Islet precursor cell (in vitro differentiated cells): ENCODE data around the gene NFS1.
"Not testable (repeated sequence)": the region's sequence is repeated elsewhere in the genome, so short reads cannot be mapped to it uniquely, and the experiment has no call there.

Experiments used
- DNase-seq: peaks from one replicate; pipeline ENCODE4 v3.0.0-alpha.2; 2018

NFS1 gene

GRCh38 chr20:35729283-35729807 lies 30.2 kb upstream of the NFS1 start:
- DNase-seq, result no peak

DNA sequence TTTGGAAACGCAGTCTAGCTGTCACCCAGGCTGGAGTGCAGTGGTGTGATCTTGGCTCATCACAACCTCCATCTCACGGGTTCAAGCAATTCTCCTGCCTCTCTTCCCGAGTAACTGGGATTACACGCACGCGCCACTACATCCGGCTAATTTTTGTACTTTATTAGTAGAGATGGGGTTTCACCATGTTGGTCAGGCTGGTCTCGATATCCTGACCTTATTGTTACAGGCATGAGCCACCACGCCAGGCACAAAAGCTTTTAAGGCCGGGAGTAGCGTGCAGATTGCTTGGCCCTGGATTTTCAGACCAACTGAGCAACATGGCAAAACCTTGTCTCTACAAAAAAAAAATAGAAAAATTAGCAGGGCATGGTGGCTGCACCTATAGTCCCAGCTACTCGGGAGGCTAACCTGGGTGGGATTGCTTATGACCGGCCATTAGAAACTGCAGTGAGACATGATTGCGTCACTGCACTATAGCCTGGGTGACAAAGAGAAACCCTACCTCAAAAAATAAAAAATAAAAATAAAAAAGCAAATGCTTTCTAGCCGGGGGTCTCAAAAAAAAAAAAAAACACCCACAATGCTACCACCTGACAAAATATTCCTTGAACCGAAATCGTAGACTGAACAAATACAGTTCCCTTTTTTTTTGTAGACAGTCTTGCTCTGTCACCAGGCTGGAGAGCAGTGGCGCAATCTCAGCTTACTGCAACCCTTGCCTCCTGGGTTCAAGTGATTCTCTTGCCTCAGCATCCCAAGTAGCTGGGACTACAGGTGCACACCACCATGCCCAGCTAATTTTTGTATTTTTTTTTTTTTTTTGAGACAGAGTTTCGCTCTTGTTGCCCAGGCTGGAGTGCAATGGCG lies 27.9 kb upstream of the NFS1 start:
- no peak for DNase-seq

- no peak for DNase-seq
These were observed 25.4 kb upstream of the NFS1 start for GRCh38 chr20:35724321-35725230.

GRCh38 chr20:35723652-35724320 lies 24.6 kb upstream of the NFS1 start:
- DNase-seq, result not testable (repeated sequence)

GRCh38 chr20:35723275-35723639 lies 24.1 kb upstream of the NFS1 start:
- DNase-seq, result not testable (repeated sequence)

GRCh38 chr20:35721621-35722020 lies 22.5 kb upstream of the NFS1 start:
- no peak for DNase-seq

DNA sequence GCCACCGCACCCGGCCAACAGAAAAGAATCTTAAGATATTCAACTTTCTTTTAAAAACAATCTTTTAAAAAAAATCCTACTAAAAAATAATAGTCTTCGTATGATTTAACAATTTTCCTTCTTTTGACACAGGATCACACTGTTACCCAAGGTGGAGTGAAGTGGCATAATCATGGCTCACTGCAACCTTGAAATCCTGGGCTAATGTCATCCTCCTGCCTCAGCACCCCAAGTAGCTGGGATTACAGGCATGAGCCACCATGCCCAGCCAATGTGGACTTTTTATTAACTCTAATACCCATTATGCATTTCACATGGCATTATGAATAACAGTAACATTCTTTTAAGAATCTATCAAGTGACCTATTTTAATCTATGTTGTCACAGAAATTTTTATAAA lies 22.1 kb upstream of the NFS1 start:
- no peak for DNase-seq

GRCh38 chr20:35720165-35721123 lies 21.3 kb upstream of the NFS1 start:
- DNase-seq, result no peak

DNA sequence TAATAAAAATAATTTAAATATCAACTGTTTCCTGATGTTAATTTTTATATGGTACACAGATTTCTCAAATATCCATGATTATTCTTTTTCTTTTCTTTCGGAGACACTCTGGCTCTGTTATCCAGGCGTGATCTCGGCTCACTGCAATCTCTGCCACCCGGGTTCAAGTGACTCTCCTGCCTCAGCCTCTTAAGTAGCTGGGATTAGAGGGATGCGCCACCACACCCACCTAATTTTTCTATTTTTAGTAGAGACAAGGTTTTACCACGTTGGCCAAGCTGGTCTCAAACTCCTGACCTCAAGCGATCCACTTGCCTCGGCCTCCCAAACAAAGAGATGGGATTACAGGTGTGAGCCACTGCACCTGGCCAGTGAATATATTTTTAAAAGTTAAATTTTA lies 20.6 kb upstream of the NFS1 start:
- DNase-seq, result no peak

DNA sequence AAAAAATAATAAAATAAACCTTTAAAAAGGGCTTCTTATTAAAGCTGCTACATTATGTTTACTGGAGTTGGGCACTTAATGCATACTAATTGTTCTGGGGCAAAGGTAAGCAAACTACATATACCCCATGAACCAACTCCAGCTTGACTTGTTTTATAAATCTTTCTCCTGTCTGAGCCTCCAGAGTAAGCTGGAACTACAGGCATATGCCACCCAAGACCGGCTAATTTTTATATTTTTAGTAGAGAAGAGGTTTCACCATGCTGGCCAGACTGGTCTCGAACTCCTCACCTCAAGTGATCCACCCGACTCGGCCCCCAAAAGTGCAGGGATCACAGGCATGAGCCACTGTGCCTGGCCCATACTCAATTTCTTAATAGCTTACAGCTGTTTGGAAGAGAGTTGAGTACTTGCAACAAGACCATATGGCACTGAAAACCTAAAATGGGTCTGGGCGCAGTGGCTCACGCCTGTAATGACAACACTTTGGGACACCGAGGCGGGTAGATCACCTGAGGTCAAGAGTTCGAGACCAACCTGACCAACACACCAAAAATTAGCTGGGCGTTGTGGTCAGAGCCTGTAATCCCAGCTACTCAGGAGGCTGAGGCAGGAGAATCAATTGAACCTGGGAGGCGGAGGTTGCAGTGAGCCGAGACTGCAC lies 20.0 kb upstream of the NFS1 start:
- no peak for DNase-seq

GRCh38 chr20:35718321-35718720 lies 19.2 kb upstream of the NFS1 start:
- not testable (repeated sequence) for DNase-seq

DNA sequence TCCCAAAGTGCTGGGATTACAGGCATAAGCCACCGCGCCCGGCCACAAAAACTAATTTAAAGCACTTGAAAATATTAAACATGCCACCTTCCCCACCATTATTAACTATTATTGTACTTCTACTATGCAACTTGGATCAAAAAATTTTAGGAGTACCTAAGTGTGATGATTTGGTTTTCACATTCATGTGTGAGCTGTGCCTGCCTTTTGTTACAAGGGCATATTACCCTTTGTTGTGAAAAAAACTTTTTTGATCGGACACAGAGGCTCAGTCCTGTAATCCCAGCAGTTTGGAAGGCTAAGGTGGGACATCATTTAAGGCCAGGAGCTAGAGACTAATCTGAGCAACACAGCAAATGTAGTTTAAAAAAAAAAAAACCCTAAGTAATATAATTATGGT lies 17.2 kb upstream of the NFS1 start:
- DNase-seq, result no peak

GRCh38 chr20:35715652-35716051 lies 16.5 kb upstream of the NFS1 start:
- no peak for DNase-seq

DNA sequence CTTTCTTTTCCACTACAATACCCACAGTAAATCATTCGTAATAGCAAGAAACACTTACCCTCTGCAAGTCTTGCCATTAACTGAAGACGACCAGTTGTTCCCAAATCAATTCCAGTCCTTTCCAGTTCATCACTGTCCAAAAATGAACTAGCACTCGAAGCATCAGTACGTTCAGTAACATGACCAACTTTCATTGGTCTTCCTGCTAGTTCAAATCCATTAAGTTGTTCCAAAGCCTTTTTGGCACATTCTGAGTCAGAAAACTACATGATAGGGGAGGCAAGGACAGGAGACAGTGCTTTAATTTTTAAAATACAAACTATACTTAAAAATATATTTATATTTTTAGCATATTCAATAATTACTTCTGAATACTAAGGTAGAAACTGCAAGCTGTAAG lies 15.0 kb upstream of the NFS1 start:
- DNase-seq, result no peak

DNA sequence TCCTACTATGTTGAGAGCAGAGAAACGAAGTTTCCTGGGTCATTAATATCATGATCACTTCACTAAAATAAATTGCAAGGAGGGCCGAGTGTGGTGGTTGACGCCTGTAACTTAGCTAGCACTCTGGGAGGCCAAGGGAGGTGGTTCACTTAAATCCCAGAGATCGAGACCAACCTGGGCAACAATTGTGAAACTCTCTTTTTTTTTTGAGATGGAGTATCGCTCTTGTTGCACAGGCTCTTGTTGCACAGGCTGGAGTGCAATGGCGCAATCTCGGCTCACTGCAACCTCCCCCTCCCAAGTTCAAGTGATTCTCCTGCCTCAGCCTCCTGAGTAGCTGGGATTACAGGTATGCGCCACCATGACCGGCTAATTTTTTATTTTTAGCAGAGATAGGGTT lies 14.0 kb upstream of the NFS1 start:
- not testable (repeated sequence) for DNase-seq

DNA sequence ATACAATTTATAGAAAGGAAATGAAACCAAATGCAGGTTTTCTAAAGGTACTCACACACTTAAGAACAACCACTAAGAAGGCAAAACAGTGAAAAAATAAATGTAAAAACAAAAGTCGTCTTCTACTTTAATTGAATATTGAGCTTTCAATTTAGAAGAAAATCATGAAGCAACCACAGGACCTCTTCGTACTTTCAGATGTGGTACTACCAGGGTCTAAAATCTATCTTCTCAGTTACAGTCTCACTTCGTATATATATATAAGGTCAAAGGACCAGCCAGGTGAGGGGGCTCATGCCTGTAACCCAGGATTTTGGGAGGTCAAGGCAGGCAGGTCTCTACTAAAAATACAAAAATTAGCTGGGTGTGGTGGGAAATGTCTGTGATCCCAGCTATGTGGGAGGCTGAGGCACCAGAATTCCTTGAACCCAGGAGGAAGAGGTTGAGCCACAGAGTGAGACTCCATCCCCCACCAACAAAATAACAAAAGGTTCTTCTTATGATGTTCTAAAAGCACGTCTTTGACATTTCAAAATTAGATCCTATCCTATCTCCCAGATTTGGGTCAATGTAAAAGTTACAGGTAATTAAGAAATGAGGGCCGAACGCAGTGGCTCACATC lies 12.5 kb upstream of the NFS1 start:
- DNase-seq, result no peak

DNA sequence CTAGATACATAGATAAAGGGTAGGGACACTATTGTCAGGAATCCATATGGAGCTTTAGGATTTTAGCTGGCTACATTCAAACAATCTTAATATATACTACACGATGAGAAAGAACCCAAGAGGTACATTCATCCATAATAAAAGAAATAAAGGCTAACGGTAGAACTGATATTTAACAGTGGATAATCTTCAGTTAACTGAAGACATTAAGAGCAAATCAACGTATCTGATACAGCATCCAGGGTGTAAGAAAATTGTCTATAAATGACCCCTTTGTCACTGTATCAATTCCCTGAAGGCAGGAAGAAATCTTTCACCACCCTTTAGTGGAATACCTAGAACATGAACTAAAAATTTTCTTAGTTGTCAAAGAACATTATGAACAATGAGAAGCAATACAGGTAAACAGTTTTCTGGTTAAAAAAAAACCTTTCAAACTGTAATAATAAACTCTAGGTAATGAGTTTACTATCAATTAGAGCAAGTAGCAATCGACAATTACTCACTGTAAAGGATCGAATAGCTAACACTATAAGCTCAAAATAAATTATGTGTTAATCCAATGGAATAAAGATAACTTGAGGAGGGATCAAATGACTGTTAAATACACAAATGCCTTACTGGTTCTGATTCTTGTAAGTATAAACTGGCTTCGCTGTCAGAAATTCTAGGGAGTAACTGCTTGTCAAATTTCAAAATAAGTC lies 11.9 kb upstream of the NFS1 start:
- no peak for DNase-seq

DNA sequence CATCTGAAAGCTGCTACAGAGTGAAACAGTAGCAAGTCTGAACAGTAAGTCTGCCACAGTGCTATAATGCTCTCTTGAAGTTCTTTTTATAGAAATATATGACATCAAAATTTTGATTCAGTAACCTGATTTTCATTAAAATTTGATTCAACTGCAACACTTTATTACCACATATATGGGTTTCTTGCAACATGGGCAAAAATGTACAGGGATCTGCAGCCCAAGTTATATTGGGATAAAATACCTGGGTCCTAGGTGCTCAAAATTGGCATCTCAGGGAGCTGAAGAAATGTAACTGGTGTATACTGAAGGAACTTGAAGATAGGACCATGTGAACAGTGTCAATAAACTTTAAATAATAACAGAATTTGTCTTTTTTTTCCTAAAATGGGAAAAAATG lies 10.9 kb upstream of the NFS1 start:
- DNase-seq, result no peak

DNA sequence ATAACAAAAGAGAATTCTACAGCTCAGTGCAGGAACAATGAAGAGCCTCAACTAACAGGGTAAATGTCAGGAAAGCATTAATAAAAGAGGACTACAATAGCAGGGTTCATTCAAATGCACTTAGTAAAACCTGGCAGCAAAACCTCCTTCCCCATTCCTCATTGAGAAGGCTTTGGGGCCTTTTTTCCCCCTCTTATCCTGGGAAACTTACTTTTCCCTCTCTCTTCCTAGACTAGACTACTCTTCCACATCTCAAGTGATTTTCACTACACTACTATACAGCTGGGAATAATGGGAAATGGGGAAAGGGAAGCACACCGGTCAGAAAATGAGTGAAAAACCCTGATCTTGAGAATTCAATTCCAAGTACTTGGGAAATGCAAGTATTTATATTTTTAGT lies 10.1 kb upstream of the NFS1 start:
- no peak for DNase-seq

DNA sequence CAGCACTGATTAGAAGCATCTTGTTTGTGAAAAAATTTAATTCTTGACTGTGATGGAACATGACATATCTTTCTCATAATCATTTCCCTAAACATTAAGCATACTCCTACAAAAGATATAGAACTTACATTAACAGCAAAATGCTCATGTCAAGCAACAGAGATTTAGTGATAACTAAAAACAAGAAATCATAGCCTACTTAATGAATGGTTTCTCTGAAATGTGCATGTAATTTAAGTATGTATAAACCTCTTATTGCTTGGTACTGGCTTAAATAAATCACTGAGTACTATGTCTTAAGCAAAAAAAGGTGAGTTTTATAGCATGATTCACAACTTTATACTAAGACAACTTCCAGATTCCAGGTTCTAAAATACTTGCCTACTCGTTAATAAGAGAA lies 9.3 kb upstream of the NFS1 start:
- no peak for DNase-seq
